Gastroesophageal sphincter (tissue), 3 donors: ENCODE measurements around the gene PCLO.

Experiments
- CTCF ChIP-seq, 4 experiments: fragments of 200-600 bp in 2 of 4; fragments of 450-650 bp in 2 of 4; sonication (generic) in 1 of 4; IDR thresholded peaks; one replicate each; pipeline ENCODE4 v1.5.1; 2017 to 2019; ENCODE audit warnings: antibody characterized with exemption in 4 of 4, mild to moderate bottlenecking in 2 of 4, moderate library complexity in 2 of 4
- EP300 ChIP-seq: sonication (generic); formaldehyde crosslinking; IDR thresholded peaks from one replicate; pipeline ENCODE4 v1.6.1; 2017; ENCODE audit warnings: antibody characterized with exemption, mild to moderate bottlenecking
- POLR2A ChIP-seq, 2 donors: fragments of 450-650 bp; IDR thresholded peaks; one replicate each; pipeline ENCODE4 v1.6.1; 2017; ENCODE audit warnings: antibody characterized with exemption in 2 of 2, mild to moderate bottlenecking in 2 of 2, moderate library complexity in 1 of 2
- POLR2AphosphoS5 ChIP-seq: sonication (generic); formaldehyde crosslinking; IDR thresholded peaks from one replicate; pipeline ENCODE4 v1.6.1; 2017; ENCODE audit warnings: antibody characterized with exemption

- no peak for TF ChIP-seq POLR2AphosphoS5
- TF ChIP-seq CTCF (IDR thresholded peaks at IDR 0.05): no peak
- no peak for TF ChIP-seq POLR2A (IDR thresholded peaks at IDR 0.05)
- TF ChIP-seq EP300: no peak
Observed at GRCh38 chr7:82953324-82954027, 209.2 kb downstream of the PCLO start.
